ENCODE data around the gene EWSR1. TPM values are rescaled to one million over a fixed set of nuclear protein-coding genes. Genes with fewer than 3 reads are reported as not detected.

EWSR1 gene
- polyA plus RNA-seq, 10 donors = 133 to 217 (median 165) TPM

DNA sequence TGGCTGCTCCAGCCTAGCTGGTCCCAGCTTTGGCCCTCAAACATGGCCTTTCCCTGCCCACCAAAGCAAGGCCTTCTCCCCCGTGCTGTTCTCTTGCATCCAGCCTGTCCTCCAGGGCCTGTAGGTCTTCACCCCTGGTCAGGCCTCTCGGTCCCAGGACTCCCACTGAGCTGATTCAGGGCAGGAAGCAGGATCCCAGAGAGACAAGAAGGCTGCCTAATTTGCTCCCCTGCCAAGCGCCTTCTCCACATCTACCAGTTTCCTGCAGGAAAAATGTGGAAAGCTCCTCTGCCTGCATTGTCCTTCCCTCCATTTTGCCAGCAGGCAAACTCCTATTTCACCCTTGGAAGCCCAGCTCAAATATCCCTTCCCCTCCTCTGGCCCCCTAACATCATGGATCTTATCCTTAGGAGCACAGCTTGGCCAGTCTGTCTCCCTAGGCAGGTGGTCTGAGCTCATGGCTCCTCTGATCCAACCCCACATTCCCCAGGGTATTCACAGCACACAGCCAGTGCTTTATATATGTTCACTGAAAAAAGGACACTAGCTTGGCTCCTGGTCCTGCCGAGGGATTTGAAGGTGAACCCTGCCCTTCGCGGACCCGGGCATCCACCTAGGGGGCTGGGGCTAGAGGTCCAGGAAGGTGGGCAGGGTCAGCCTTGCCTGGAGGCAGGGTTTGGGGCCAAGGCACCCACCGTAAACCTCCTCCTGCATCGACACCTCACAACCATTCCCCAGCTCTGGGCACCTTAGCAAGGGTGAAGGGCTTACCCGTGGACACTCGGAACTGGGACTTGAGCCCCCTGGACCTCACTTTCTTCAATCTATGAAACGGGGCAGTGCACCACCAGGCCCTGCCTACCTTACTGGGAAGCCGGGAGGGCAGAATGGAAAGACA, 1.3 kb upstream of the EWSR1 start:
- DNase-seq = no peak

DNA sequence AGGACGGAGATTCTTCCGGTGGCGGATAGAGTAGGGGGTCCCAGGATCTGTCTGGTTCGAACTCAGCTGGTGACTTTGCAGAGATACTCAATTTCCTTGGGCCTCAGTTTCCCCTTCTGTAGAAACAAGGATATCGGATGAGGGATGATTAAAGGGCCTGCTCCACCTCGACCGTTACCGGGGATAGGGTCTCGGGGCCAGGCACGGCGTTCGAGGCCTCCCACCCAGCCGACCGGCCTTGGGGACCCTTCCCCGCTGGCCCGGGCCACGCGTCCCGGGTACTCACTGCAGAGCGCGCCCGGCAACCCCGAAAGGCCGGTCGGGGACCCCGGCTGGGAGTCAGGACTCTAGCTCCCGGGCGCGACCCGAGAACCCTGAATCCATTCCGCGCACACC, 608 bp upstream of the EWSR1 start:
- DNase-seq = no peak

DNA sequence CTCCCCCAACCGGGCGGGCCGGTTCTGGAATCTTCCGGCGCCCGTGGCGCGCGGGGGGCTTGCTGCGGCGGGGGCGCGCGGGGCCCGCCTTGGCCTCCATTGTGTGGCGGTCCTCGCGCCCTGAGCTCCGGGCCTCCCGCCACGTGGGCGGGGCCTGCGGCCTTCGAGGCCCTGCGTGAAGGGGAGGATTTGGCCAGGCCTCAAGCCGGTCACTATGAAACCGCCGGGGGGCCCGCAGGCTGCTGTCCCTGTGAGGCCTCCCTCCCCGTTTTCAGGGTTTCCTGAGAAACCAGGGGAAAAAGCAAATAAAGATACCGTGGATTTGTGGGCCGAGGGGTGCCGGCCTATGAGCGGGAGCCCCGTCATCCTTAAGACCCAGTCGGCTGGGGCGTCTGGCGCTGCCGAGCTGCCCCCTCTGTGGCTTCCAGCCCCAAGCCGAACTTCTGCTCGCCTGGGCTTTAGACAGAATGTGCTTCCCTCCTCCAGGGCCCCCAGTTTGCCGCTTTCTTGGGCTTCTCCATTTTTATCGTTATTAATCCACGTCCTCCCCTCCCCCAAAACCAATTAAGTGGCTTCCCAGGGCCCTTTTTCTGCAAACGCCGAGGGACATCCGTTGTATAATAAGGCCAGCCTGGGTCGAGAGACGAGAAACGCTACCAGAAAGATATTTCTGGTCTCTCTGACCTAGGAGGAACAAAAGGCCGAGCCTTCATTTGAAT, 602 bp downstream of the EWSR1 start:
- peak; percentile 70 to 94 (median 87) for DNase-seq

DNA sequence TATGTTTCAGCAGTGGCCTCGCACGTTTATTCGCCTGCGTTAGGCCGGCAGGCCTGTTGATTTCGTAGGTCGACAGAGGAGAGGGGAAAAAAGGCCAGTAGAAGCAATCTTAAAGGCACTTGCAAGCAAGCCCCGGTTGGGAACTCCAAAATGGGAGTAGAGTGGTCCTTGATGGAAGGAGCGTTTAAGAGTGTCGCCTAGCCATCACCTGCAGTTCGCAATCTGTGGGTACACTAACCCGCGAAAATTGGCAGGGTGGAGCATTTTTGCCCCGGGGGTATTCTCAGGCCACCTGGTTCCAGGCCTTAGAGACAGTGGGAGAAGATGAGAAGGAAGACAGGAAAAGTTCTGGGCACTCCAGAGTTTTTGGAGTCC, 1.1 kb downstream of the EWSR1 start:
- no peak for DNase-seq

DNA sequence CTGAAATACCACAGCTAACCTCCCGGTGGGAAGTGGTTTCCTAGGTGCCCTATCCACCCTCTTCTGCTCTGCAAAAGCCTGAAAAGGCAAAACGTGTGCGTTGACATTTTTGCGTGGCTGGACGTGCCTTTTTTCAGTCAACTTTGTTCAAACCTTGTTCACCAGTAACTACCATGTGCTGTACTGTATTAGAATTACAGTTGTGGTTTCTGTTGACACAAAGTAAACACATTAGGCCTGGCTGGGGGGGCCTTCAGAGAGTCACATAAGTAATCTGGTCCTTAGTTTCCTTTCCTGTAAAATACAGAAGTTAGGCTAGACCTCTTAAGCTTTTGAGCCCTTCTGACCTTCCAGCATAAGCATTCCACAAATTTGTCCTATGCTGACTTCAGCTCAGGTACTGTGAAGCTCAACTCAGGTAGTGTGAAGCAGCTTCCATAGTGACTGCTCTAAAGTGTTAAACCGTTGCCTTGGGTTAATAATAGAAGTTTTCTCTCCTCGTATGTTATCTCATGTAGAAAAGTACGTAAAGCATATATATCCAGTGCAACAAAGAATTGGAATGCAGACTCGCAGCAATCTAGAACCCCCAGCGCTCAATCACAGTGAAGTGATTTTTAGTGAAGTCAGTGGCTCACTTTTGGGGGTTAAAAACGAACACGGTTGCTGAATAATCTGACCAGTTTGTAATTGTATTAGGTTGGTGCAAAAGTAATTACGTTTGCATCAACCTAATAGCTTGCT, 1.8 kb downstream of the EWSR1 start:
- DNase-seq = no peak

DNA sequence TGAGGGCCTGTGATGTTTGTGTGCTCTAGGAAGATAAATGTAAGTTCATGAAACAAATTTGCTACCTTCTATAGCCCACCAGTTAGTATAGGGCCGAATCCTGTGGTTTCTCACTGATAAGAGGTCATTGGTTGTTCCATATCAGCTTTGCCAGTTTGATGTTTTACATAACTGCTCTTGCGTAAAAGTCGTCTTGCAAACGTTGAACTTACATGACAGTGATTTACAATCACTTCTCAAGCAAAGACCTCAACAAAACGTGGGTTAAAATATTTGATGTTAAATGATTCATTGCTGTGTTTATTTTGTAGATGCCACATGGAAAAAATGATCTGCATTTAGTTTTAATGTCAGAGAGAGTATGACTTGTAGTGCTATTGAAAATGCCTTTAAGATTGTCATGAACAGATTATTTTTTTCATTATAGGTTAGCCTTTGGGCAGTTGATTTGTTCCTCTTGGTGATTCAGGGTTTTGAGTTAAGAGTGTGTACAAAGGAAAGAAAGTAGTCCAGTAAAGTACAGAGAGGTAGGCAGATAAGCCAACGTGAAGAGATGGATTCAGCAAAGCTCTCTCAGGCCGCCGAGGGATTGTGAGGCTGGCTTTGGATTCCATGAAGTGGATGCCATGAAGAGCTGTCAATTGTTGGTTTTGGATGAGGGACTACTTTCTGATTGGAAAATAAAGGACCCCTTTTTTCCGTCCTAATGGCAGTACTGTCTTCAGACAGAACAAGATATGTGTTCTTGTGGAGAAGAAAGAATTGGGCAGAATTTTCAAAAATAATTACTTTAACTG, 2.6 kb downstream of the EWSR1 start:
- no peak for DNase-seq

DNA sequence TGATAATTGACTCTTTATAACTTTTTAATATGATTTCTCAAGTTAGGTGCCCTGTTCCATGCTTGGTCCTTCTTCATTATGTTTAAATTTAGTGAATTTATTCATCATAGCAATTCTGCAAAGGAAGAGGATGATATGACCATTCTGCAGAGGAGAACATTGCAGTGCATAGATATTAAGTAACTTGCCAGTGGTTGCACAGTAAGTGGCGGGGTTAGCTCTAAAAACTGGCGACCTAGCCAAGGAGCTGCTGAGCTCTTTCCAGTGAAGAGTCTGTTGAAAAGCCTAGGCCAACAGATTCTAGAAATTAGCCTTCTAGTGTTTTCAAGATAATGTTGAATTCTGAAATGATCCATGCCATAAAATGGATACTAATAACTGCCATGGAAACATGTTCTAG, 4.6 kb downstream of the EWSR1 start:
- DNase-seq = no peak

DNA sequence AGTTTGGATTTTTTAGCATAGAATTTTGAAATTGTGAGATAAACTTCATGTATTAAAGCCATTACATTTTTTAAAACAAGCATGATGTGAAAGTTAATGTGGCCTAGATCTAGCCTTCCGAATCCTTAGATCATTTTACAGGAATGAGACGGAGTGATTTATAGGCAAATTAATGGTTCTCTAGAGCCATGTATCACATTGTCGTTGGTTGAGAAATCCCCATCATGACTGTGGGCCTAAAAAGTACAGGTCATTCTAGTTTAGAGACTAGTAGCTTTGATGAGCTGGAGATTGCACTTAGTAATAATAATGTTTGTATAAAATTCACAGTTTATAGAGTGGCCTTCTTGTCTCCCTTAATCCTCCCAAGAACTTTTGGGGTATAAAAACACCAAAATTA, 7.1 kb downstream of the EWSR1 start:
- DNase-seq = no peak

DNA sequence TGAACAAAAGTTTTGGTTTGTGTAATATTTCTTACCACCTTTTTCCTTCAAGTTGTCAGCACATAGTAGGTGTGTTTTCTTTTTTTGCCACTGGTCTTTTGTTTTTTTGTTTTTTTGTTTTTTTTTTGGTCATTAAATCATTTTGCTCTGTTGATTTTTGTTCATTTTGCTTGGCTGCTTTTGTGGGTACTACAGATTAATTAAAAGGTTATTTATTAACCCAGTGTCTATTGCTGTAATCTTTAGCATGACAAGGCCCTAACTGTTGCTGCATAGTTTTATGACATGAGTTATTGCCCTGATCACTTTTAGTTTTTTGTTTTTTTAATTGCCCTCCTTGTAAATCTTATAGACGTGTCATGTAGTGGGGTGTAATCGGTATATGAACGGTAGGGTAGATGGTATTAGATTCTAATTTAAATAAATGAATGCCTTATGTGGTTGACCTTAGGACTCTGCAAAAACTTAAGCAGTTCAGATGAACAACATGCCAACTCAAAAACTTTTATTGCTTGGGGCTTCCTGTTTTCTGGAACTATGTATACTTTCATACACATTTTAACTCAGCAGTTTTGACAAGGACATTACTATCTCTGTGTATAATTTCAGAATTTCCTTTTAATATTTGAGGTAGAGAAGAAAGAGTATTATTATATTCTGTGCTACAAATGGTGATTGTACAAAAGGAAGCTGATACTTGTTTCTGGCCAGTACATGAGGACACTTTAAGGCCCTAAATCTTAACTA, 7.9 kb downstream of the EWSR1 start:
- DNase-seq = no peak

DNA sequence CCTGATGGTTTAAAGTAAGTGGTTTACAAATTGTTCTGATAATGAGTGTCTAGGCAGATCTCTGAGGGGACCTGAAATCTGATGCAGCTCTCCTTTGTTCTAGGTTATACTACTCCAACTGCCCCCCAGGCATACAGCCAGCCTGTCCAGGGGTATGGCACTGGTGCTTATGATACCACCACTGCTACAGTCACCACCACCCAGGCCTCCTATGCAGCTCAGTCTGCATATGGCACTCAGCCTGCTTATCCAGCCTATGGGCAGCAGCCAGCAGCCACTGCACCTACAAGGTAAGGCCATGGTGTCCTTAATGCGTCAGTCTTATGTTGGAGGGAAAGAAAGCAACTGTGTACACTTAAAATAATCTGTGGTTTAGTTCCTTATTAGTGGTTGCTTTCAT, 9.9 kb downstream of the EWSR1 start:
- no peak for DNase-seq

DNA sequence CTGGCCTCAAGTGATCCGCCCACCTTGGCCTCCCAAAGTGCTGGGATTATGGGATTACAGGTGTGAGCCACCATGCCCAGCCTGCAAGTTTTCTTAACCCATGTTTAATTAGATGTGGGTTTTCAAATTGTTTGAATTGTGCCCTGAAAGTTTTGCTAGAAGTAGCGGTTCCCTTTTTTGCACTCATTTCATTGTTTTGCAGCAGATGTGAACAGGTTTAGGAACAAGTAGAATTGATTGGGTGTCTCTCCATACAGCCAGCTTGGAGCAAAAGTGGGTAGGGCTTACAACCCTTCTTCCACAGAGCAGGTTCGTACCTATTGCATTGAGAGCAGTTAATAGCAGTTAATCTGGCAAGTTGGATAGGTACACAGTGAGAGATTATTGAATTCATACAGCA, 16.1 kb downstream of the EWSR1 start:
- DNase-seq = no peak

DNA sequence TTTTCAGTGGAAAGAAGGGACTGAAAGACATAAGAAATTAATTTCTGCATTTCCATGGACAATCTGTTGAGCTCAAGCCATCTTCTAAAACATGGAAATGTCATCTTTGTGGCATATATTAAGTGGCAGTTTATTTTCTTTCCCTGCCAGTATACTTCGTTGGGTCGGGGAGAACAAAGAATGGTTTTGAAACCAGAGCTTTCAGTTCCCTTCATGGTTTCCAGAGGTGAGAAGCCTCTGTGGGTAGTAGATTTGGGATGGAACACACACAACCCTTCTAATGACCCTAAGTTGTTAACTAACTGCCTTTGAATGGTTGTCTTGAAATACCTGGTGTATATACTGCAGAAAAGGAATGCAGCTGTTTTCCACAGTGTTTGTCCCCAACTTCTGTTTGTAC, 20.8 kb downstream of the EWSR1 start:
- DNase-seq = no peak

DNA sequence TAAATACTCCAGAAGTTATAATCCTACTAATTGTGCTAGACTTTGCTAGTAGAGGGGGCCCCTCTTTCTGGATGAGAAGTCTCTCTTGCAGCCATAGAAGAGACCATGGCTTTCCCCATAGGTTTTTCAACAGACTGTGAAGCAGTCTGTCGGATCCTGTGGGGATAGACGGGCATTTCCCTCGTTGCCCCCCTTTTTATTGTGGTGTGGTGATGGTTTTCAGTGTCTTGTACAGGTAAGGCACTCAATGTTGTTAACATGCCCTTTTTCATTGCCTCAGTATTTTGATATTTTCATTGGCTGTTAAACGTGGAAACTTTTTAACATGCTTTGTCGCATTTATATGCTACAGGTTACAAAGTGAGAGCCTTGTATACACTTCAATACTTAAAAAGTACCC, 22.0 kb downstream of the EWSR1 start:
- no peak for DNase-seq

DNA sequence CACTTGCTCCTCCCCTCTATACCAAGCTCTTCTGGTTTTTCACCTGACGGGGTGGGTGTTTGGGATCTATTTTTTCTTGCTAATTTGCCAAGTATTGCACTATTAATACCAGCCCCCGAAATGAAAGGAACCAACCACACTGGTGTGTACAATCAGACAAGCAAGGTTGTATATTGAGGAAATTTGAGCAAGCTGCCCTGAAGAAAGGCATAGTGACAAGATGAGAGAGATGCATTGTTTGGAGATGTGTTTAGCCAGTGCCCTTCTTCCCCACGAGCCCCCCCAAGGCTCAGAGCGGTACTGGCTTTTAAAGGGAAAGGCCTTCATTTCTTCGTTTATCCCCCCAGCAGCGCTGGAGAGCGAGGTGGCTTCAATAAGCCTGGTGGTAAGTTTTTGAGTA, 23.1 kb downstream of the EWSR1 start:
- no peak for DNase-seq

DNA sequence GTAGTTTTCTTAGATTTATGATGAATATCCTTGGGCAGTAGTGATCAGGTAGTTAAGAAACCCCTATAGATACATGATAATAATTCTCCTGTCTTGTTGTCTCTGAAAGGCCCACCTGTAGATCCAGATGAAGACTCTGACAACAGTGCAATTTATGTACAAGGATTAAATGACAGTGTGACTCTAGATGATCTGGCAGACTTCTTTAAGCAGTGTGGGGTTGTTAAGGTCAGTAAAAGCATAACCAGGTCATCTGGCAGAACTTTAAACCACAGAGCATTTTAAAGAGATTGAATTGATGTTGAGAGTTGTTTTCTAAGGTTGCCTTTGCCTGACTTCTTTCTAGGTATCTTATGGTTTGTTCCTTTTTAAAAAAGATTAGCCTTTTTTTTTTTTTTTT, 24.3 kb downstream of the EWSR1 start:
- no peak for DNase-seq

DNA sequence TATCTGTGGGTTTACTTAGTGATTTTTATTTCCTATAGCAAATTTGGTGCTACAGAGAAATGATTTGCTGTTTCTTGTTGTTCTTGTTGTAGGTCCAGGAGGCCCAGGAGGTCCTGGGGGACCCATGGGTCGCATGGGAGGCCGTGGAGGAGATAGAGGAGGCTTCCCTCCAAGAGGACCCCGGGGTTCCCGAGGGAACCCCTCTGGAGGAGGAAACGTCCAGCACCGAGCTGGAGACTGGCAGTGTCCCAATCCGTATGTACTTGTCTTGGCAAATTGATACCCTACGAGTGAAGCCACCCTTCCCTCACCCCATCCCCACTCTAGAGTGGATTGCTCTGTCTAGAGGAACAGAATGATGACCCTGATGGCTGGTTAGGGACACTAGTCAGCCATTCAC, 30.6 kb downstream of the EWSR1 start:
- no peak for DNase-seq

DNA sequence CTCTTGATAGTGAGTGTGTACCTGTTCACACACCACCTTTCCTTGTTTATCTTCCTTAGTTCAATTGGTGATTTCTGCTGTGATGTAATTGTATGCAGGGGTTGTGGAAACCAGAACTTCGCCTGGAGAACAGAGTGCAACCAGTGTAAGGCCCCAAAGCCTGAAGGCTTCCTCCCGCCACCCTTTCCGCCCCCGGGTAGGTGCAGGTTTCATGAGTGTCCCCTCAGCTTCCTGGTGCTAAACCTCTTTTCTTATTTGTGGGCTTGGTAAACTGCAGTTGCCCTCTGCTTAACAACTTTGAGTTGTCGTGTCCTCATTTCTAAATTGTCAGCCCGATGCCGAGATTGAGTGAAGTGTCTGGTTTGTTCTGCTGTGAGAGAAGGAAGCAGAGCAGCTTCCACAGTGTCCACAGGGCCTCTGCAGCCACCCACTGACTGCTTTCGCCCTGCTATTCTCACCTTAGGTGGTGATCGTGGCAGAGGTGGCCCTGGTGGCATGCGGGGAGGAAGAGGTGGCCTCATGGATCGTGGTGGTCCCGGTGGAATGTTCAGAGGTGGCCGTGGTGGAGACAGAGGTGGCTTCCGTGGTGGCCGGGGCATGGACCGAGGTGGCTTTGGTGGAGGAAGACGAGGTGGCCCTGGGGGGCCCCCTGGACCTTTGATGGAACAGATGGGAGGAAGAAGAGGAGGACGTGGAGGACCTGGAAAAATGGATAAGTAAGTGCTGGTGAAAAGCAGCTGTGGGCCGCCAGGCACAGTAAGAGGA, 31.2 kb downstream of the EWSR1 start:
- DNase-seq = no peak

DNA sequence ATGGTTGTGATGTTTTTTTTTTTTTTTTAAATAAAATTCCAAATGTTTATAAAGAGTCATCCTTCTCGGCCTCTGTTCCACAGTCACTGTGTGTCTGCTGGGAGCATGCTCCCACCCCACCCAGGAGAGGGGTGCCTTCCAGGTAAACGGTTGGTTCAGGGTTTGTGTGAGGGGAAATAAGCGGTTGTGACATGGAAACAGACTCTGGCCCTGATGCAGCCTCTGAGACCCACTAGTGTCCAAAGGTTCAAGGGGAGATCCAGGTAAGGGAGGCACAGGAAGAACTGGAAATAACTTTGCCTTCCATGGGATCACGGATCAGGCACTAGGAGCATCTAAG, 32.4 kb downstream of the EWSR1 start:
- no peak for DNase-seq

DNA sequence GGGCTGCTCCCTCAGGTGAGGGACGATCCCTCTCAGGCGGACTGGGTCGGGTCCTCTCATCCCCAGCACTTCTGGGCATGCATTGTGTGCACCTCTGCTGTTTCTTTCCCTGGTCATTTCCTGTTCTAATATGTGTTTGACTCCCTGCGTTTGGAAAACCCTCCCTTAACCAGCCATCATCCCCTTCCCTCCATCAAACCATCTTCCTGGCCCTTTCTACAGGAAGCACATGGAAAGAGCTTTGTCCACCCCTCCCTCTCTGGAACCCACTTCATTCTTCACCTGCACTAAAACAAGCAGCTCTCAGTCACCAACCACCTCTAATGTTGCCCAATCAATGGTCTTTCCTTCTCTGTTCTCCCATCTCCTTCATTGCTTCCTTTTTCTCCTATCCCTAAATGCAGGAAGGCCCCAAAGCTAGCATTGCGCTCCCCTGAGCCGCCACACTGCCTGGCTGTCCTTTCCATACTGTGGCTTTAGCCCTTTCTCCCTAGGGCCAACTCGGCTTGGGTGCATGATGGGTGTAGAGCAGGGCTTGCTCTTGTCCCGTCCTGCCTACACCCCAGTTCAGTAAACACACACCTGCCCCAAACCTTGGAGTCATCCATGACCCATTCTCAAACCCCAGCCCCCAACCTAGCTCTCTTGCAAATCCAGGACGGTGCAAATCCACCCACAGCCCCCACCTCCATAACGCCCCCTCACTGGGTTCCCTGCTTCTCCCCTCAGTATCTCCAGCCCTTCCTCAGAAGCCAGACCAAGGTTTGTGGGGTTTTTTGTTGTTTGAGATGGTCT, 32.9 kb downstream of the EWSR1 start:
- no peak for DNase-seq
